K562 (cell line): ENCODE data around the gene UHMK1. TPM values are rescaled to one million over a fixed set of nuclear protein-coding genes. Genes with fewer than 3 reads are reported as not detected.

Experiments
- BMI1 ChIP-seq: fragments of 150-350 bp; IDR thresholded peaks from 2 replicates; pipeline ENCODE4 v1.6.1; 2014; ENCODE audit warnings: low read length
- CEBPB ChIP-seq: fragments of 450-650 bp; IDR thresholded peaks from 2 replicates; pipeline ENCODE4 v1.6.1; 2016; ENCODE audit warnings: missing genetic modification characterization, missing compliant biosample characterization
- FOXA3 ChIP-seq, 2 experiments: fragments of 450-650 bp in 1 of 2; sonication (generic) in 1 of 2; formaldehyde crosslinking; IDR thresholded peaks in 1 of 2; conservative IDR thresholded peaks in 1 of 2; 2 replicates each; pipeline versions ENCODE4 v1.4.0 to v1.8.0; 2020 to 2022; ENCODE audit warnings: mild to moderate bottlenecking in 2 of 2, missing genetic modification reagents in 1 of 2
- RFX5 ChIP-seq: IDR thresholded peaks from 2 replicates; pipeline ENCODE4 v1.6.1; 2011; ENCODE audit warnings: low read depth, mild to moderate bottlenecking, improper control_type of control experiment, low read length
- TBL1XR1 ChIP-seq, 2 experiments: IDR thresholded peaks; 2 replicates each; pipeline ENCODE4 v1.6.1; 2012; ENCODE audit warnings: improper control_type of control experiment in 2 of 2, low read length in 2 of 2, mild to moderate bottlenecking in 1 of 2
- U2AF1 ChIP-seq: fragments of 200-400 bp; formaldehyde crosslinking; optimal IDR thresholded peaks from 2 replicates; pipeline ENCODE3; 2017; ENCODE audit warnings: mild to moderate bottlenecking, low read depth, low read length, moderate library complexity
- ZKSCAN8 ChIP-seq: fragments of 200-800 bp; sonication (Bioruptor generic); IDR thresholded peaks from 2 replicates; pipeline ENCODE4 v1.6.1; 2016; ENCODE audit warnings: missing genetic modification characterization, missing compliant biosample characterization
- ZNF76 ChIP-seq: fragments of 250-450 bp; sonication (Bioruptor Pico); IDR thresholded peaks from 2 replicates; pipeline ENCODE4 v1.4.0; 2020; ENCODE audit warnings: mild to moderate bottlenecking, moderate library complexity, borderline replicate concordance
- polyA plus RNA-seq, 8 experiments: library from polyadenylated mRNA; depleted of rRNA in 4 of 8; stranded (reverse) in 5 of 8; unstranded in 3 of 8; fragments of >200 nt; fragmentation: Nextera tagmentation in 2 of 8; fragmentation: Illumina TruSeq in 1 of 8; extraction: Ambion mirVana in 2 of 8; extraction: Trizol in 1 of 8; gene quantifications; 2 replicates each; pipeline versions ENCODE4 v1.2.1 to v1.2.3, GENCODE V29; 2011 to 2014; ENCODE audit warnings: inconsistent platforms in 1 of 8, missing spikeins in 1 of 8
- total RNA-seq, 7 experiments: library from RNA; depleted of rRNA in 6 of 7; stranded (reverse); fragments of >200 nt in 6 of 7; fragmentation: Illumina TruSeq in 2 of 7; extraction: Trizol in 2 of 7; gene quantifications; 2 replicates each; pipeline versions ENCODE4 v1.2.1 to v1.2.3, GENCODE V29; 2011 to 2021; ENCODE audit warnings: low replicate concordance in 1 of 7
- TF ChIP-seq, protein P1 (sequence below): fragments of 450-650 bp; IDR thresholded peaks from 2 replicates; pipeline ENCODE4 v1.6.1; 2016; ENCODE audit warnings: mild to moderate bottlenecking, moderate library complexity
- TF ChIP-seq, protein P2 (sequence below): sonication (generic); formaldehyde crosslinking; IDR thresholded peaks from 2 replicates; pipeline ENCODE4 v1.8.0; 2022; ENCODE audit warnings: missing genetic modification reagents, mild to moderate bottlenecking, borderline replicate concordance
- TF ChIP-seq, protein P3 (sequence below): sonication (generic); IDR thresholded peaks from 2 replicates; pipeline ENCODE4 v1.6.1; 2016

Gene UHMK1
- total and polyA plus RNA-seq, 9 of the 15 experiments (the other 6 are each of a cell fraction or from before 2014, with no cell fraction given), result 13.1 to 72.4 (median 38.3) TPM

DNA sequence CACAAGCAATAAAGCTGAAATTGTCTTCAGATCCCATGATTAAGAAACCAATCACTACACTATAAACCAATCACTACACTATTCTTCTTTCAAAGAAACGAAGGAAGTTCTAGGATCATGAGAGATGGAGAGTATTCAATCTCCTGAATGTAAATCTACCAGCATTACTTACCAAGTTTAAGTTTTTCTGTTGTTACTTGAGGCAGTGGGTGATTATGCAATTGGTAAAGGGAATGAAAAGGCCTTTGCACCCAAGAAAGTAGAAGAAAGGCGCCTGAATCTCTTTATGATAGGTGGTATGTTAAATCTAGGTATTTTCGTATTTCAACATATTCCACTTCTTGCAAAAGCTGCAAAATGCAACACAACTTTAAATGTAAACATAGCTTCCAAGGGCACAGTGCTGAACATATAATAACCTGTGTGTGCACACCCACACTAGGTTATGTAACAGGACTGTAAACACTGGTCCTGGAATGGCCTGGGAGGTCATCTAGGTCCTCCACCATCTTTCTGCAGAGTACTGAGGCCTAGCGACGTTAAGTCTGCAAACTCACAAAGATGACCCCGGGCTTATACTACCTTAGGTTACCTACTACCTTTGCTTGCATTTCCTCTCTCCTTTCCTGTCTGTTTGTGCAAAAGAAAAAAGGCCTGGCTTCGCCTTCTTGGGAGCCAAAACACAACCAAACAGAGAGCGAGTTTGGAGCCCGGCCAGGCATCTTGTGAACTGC, 62.9 kb downstream of the UHMK1 start (continued):
- TF ChIP-seq, protein P1, sequence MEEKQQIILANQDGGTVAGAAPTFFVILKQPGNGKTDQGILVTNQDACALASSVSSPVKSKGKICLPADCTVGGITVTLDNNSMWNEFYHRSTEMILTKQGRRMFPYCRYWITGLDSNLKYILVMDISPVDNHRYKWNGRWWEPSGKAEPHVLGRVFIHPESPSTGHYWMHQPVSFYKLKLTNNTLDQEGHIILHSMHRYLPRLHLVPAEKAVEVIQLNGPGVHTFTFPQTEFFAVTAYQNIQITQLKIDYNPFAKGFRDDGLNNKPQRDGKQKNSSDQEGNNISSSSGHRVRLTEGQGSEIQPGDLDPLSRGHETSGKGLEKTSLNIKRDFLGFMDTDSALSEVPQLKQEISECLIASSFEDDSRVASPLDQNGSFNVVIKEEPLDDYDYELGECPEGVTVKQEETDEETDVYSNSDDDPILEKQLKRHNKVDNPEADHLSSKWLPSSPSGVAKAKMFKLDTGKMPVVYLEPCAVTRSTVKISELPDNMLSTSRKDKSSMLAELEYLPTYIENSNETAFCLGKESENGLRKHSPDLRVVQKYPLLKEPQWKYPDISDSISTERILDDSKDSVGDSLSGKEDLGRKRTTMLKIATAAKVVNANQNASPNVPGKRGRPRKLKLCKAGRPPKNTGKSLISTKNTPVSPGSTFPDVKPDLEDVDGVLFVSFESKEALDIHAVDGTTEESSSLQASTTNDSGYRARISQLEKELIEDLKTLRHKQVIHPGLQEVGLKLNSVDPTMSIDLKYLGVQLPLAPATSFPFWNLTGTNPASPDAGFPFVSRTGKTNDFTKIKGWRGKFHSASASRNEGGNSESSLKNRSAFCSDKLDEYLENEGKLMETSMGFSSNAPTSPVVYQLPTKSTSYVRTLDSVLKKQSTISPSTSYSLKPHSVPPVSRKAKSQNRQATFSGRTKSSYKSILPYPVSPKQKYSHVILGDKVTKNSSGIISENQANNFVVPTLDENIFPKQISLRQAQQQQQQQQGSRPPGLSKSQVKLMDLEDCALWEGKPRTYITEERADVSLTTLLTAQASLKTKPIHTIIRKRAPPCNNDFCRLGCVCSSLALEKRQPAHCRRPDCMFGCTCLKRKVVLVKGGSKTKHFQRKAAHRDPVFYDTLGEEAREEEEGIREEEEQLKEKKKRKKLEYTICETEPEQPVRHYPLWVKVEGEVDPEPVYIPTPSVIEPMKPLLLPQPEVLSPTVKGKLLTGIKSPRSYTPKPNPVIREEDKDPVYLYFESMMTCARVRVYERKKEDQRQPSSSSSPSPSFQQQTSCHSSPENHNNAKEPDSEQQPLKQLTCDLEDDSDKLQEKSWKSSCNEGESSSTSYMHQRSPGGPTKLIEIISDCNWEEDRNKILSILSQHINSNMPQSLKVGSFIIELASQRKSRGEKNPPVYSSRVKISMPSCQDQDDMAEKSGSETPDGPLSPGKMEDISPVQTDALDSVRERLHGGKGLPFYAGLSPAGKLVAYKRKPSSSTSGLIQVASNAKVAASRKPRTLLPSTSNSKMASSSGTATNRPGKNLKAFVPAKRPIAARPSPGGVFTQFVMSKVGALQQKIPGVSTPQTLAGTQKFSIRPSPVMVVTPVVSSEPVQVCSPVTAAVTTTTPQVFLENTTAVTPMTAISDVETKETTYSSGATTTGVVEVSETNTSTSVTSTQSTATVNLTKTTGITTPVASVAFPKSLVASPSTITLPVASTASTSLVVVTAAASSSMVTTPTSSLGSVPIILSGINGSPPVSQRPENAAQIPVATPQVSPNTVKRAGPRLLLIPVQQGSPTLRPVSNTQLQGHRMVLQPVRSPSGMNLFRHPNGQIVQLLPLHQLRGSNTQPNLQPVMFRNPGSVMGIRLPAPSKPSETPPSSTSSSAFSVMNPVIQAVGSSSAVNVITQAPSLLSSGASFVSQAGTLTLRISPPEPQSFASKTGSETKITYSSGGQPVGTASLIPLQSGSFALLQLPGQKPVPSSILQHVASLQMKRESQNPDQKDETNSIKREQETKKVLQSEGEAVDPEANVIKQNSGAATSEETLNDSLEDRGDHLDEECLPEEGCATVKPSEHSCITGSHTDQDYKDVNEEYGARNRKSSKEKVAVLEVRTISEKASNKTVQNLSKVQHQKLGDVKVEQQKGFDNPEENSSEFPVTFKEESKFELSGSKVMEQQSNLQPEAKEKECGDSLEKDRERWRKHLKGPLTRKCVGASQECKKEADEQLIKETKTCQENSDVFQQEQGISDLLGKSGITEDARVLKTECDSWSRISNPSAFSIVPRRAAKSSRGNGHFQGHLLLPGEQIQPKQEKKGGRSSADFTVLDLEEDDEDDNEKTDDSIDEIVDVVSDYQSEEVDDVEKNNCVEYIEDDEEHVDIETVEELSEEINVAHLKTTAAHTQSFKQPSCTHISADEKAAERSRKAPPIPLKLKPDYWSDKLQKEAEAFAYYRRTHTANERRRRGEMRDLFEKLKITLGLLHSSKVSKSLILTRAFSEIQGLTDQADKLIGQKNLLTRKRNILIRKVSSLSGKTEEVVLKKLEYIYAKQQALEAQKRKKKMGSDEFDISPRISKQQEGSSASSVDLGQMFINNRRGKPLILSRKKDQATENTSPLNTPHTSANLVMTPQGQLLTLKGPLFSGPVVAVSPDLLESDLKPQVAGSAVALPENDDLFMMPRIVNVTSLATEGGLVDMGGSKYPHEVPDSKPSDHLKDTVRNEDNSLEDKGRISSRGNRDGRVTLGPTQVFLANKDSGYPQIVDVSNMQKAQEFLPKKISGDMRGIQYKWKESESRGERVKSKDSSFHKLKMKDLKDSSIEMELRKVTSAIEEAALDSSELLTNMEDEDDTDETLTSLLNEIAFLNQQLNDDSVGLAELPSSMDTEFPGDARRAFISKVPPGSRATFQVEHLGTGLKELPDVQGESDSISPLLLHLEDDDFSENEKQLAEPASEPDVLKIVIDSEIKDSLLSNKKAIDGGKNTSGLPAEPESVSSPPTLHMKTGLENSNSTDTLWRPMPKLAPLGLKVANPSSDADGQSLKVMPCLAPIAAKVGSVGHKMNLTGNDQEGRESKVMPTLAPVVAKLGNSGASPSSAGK, result 0 out of 2 replicates have a peak, but pooled peaks have one; percentile 35
- TF ChIP-seq, protein P2, sequence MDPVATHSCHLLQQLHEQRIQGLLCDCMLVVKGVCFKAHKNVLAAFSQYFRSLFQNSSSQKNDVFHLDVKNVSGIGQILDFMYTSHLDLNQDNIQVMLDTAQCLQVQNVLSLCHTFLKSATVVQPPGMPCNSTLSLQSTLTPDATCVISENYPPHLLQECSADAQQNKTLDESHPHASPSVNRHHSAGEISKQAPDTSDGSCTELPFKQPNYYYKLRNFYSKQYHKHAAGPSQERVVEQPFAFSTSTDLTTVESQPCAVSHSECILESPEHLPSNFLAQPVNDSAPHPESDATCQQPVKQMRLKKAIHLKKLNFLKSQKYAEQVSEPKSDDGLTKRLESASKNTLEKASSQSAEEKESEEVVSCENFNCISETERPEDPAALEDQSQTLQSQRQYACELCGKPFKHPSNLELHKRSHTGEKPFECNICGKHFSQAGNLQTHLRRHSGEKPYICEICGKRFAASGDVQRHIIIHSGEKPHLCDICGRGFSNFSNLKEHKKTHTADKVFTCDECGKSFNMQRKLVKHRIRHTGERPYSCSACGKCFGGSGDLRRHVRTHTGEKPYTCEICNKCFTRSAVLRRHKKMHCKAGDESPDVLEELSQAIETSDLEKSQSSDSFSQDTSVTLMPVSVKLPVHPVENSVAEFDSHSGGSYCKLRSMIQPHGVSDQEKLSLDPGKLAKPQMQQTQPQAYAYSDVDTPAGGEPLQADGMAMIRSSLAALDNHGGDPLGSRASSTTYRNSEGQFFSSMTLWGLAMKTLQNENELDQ (CRISPR knock-in tag), result no peak
- peak in 1 of 2 experiments; percentile 64; a peak in 1 of 4 replicates for TF ChIP-seq FOXA3 (CRISPR knock-in tag; conservative IDR thresholded peaks at IDR 0.05 in 1 of 2, IDR thresholded peaks at IDR 0.05 in 1 of 2)
- TF ChIP-seq TBL1XR1 (IDR thresholded peaks at IDR 0.05; ENCODE audit: low read length in 2 of 2), result peak in 1 of 2 experiments; percentile 37; a peak in 1 of 4 replicates
- TF ChIP-seq CEBPB (tag), result peak; percentile 90
- TF ChIP-seq BMI1, result no peak
- TF ChIP-seq RFX5, result no peak
- TF ChIP-seq U2AF1, result no peak
- no peak for TF ChIP-seq ZNF76 (CRISPR knock-in tag)
- TF ChIP-seq ZKSCAN8, result no peak
- TF ChIP-seq, protein P3, sequence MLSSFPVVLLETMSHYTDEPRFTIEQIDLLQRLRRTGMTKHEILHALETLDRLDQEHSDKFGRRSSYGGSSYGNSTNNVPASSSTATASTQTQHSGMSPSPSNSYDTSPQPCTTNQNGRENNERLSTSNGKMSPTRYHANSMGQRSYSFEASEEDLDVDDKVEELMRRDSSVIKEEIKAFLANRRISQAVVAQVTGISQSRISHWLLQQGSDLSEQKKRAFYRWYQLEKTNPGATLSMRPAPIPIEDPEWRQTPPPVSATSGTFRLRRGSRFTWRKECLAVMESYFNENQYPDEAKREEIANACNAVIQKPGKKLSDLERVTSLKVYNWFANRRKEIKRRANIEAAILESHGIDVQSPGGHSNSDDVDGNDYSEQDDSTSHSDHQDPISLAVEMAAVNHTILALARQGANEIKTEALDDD, result peak; percentile 15; the same call in 1 of the 2 replicates
